GM18870 (cell line): ENCODE data around the gene IQSEC1.

Experiments used
- ATAC-seq: cut with Tn5 transposase; IDR thresholded peaks from one replicate; pipeline ENCODE4 v1.9.1; 2021; ENCODE audit warnings: moderate library complexity; ENCODE audit not compliant: unreplicated experiment

Gene IQSEC1

DNA sequence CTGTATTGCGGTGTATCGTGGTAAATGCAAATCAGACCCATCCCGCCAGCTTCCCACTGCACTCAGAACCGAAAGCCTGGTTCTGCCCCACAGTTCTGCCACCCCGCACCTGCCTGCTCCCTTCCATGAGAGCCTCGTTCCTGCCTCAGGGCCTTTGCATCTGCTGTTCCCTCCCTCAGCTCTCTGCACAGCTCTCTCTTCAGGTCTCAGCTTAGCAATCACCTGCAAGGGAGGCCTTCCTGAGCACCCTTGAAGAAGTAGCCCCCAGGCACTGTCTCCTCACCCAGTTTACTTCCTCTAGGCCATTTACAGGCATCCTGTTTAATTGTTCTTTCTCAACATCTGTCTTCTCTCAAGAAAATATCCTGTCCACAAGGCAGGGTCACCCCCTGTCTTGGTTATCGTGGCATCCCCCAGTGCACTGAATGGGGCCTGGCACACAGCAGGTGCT, 13.3 kb upstream of the IQSEC1 start:
- ATAC-seq = no peak

- no peak for ATAC-seq
Observed at GRCh38 chr3:13085846-13086179, 12.6 kb upstream of the IQSEC1 start.

DNA sequence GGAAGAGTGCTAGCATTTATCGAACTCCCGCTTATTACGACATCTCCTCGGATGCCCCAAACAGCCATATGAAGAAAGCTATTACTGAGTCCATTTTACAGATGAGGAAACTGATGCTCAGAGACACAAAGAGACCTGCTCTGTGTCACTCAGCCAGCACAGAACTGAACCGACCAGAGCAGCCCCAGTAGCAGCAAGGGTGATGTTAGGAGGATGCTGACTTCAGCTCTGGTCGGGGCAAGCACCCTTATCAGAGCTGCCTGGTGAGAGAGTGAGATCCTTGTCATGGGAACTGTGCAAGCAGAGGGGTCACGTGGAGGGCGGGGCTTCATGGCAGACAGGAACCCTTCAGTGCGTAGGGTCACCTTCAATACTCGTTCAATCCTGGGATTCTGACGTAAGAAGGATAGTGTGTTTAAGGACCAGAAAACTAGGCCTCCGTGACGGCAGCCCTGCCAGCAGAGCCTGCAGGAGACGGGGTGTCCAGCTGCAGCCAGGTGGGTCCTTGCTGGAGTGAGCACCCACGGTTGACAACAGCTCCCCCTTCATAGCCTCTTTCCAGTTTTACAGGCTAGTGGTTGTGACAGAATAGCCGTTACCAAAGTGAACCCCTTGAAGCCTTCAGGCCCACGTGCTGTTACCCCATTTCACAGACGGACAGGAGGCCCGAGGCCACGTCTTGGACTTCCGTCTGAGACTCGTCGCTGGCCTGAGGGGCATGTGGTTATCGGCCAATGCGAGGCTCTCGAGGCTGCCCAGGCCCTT, 12.0 kb upstream of the IQSEC1 start:
- no peak for ATAC-seq

DNA sequence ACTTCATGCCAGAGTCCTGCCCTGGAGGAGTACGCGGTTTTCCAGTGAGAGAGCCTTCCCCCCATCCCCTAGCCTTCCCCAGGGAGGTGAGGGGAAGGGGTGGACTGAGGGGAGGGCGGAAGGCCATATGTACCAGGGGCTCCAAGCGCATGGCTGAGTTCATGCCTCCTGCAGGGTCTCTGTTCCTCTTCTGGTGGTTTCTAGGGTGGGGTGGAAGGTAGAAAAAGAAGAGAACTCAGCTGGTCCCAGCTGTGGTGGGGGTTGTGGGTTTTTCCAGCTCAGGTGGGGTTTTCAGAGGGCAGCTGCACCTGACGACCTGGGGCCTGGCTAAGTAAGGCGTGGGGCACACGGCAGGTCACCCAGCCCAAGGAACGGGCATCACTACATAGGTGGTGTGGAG, 10.7 kb upstream of the IQSEC1 start:
- no peak for ATAC-seq

DNA sequence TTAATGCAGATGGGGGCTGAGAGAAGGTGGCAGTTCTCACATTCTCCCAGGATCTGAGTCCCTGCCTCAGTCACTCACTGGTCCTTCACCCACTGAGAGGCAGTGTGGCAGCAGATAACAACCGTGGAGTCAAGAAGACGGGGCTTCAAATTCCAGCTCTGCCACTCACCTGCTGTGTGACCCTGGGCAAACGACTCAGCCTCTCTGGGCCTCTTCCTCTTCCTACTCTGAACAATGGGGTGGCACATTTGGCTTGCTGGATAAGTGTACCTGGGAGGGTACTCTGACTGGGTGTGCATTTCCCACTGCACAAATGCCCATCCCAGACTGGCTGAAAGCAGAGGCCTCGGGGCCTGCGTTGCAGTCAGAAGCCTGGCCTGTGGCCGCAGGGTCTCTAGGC, 10.0 kb upstream of the IQSEC1 start:
- ATAC-seq = no peak

DNA sequence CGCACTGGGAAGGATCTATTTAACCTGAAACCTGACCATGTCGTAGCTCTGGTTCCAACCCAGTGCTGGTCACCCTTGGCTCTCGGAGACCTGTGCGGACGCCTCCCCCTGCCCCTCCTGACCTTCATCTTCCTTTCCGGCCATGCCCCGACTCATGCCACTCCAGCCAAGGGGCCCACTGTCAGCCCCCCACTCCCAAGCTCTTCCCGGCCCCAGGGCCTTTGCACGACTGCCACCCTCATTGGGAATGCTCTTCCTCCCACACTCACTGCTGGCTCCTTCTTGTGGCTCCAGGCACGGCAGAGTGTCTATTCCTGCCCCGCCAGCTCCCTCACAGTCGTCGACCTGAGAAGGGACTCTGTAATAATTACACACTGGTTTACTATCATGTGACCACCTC, 9.4 kb upstream of the IQSEC1 start:
- ATAC-seq = no peak

DNA sequence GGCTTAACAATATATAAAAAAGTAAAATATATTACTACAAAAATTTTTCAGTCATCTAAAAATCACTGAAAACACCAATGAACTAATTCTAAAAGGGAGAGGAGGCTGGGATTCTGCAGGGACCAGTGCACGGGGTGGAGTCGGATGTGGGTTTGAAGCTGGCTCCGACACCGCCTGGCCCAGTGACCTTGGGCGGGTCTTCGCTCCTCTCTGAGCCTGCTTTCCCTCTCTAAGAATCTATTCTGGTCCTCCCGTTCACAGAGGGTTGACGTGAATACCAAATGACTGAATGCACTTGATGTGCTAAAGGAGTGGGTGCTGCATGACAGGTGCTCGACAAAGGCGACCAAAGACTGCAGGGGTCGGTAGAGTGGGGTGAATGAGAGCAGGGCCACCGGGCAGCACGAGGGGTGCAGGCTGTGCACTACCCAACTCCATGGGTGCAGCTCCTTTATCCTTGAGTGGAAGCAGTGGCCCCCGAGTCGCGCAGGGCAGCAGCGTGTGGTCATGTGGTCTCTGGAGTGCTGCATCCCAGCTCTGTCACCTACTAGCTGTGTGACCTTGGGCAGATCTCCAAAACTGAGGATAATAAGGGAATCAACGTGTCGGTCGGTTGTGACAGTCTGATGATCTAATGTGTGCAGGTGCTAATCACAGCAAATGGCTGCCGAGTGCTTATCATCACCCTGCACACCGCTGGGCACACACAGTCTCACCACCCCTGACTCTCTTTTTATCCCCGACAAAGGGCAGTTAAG, 8.6 kb upstream of the IQSEC1 start:
- no peak for ATAC-seq

- ATAC-seq = no peak
Observed at GRCh38 chr3:13080591-13080990, 7.4 kb upstream of the IQSEC1 start.

DNA sequence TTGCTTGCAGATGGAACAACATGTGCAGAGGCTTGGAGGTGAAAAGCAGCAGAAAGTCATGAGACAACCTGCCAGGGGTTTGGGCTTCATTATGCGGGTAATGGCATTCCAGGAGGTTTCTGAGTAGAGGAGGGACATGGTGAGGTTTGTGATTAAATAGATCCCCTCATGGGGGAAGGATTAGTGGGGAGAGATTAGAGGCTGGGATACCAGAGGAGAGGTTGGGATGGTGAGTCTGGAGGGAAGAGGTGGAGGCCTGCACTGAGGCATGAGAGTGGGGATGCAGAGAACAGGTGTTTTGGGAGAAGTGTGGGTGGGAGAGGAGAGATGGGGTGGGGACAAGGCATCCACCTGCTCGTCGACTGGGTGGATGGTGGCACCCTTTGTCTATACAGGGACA, 6.8 kb upstream of the IQSEC1 start:
- ATAC-seq = no peak

DNA sequence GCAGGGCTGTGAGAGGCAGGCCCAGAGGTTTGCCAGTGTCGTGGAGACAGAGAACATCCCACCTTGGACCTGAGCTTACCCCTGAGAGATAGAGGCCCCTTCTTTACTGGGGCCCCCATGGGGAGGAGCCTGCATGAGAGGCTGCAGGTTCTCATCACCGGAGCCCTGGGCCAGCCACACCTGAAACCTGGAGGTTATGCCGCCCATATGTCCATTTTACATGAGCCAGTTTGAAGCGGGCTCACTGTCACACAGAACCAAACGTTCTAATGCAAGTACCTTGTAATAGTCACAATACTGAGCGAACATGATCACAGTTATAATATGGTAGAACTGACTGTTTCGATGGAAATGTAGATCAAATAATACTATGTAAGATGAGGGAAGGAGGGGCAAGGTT, 6.3 kb upstream of the IQSEC1 start:
- no peak for ATAC-seq

- ATAC-seq = no peak
Observed at GRCh38 chr3:13079051-13079450, 5.8 kb upstream of the IQSEC1 start.

DNA sequence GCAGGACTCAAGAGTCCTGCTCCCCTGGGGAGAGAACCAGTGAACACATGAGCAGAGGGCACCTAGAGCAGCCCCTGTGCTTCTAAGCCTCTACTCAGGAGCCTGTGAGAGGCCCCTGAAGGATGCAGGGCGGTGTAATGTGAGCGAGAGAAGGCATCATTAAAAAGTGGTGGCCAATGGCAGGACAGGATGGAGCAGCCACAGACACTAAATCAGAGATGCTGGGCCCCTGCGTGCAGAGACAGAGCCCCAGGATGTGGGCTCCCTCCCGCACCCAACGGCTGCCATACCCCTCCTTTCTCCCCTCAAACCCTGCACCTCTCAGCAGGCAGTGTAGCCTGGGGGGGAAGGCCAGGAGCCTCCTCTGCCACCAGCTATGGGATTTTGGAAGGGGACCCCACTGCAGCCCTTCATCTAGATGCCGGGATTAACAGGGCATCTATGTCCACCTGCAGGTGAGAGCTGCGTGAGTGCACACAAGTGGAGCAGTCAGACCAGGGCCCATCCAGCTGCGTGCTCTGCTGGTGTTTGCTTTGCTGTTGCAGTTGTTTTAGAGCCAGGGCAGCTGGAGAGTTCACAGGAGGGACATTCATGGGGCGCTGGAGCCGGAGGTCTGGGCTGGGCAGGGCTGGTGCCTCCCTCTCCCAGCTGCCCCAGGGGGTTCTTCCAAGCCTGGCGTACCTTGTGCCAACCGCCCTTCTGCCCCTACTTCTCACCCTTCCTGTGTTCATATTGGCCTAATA, 5.1 kb upstream of the IQSEC1 start:
- ATAC-seq = no peak

- no peak for ATAC-seq
Observed at GRCh38 chr3:13077431-13078162, 4.4 kb upstream of the IQSEC1 start.

- no peak for ATAC-seq
Observed at GRCh38 chr3:13075986-13076654, 2.9 kb upstream of the IQSEC1 start.

- ATAC-seq = no peak
Observed at GRCh38 chr3:13075318-13075717, 2.1 kb upstream of the IQSEC1 start.

DNA sequence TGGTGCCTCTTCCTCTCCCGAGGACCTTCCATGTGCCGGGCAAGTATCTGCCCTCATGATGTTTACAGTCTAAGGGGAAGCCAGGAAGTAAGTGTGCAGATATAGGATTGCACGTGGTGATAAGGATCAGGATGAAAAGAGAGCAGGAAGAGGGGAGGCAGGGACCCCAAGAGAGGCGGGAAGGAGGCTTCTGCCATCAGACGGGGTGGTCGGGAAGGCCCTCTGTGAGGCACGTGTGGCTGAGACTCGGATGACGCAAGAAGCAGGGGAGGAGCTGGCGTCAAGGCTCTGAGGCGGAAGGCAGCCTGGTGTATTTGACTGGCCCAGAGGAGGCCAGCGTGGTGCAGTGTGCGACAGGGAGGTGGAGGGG, 762 bp upstream of the IQSEC1 start:
- no peak for ATAC-seq

DNA sequence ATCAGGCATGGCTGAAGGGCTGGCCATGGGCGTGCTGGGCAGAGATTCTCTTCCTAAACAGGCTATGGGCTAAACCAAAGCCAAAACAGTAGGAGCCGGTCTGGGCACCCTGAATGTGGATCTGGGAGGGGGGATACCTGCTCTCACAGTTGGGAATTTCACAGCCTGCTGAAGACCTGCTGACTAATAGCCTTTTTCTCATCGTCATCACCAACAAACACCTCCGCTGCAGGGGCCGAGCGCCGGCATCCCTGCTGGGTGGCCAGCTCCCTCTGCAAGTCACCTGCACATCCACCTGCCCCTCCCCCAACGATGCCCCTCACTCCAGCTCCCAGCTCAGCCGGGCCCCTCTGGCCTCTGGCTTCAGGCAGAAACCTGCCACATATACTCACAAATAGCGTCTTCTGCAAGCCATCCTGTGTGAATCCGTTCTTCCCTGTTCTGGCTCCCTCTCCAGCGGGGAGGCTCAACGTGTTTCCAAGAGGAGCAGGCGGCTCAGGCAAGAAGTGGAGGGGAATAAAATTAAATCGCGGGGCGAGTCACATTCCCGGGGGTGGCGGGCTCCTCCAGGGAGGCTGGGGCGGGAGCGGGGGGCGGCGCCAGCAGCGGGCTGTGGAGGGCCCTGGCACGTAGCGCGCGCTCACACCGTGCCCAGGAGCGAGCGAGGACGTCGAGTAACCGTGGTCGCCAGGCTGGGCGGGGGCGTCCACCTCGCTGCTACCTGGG, 466 bp downstream of the IQSEC1 start:
- ATAC-seq = no peak

DNA sequence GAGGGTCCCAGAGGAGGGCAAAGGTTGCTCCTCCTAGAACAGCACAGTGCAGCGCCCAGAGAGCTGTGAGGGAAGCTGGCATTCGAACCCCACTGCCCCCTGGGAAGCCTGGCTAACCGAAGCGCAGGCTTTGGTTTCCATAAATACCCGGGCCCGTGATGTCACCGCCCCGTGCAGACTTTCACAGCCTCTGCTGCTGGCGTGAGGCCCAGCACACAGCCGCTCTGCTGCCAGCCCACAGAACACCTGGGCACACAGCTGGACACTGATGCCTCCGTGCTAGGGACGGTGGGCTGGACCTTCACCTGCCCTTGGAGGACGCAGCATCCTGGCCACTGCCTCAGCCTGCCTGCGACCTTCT, 1.0 kb downstream of the IQSEC1 start:
- ATAC-seq = no peak

DNA sequence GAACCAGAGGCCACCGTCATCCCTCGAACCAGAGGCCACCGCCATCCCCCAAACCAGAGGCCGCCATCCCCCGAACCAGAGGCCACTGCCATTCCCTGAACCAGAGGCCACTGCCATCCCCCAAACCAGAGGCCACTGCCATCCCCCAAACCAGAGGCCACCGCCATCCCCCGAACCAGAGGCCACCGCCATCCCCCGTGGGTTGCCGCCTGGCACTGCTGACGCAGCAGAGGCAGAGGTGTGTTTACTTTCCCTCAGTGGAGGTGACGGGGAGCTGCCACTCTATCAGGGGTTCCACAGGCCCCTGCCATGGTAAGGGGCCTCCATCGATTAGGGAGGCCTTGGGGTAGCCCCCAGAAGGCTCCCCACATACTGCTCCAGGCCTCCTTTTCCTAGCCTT, 1.5 kb downstream of the IQSEC1 start:
- ATAC-seq = no peak

DNA sequence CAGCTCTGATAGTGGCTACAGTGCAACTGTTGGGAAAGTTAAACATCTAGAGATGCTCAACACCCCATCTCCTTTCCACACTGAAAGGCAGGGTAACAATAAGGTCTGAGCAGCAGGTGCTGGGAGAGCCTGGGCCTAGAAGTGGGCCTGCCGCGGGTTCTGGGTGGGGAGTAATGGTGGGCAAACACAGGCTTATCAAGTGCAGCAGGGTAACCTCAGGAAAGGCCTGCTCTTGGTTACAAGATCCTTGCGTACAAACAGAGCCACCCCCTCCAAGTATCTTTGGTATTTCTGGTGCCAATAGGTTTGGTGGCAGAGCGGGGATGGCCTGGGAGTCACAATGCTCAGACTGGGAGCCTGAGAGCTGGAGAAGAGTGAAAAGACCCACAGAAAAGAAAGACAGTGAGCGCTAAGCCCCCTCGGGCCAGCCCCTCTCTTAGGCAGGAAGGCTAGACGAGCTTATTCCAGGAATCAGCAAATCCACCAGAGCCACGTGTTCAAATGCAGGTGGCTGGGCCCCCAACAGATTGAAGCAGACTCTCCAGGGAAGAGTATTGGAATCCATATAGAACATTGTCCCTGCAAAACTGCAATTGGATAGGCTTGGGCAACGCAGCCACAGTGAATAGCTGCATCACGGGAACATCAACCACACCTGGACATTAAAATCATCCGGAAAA, 2.7 kb downstream of the IQSEC1 start:
- ATAC-seq = no peak
